ENCODE data around the gene POTEH. TPM values are rescaled to one million over a fixed set of nuclear protein-coding genes. Genes with fewer than 3 reads are reported as not detected.

POTEH gene
- total RNA-seq = not detected in 2 replicates

DNA sequence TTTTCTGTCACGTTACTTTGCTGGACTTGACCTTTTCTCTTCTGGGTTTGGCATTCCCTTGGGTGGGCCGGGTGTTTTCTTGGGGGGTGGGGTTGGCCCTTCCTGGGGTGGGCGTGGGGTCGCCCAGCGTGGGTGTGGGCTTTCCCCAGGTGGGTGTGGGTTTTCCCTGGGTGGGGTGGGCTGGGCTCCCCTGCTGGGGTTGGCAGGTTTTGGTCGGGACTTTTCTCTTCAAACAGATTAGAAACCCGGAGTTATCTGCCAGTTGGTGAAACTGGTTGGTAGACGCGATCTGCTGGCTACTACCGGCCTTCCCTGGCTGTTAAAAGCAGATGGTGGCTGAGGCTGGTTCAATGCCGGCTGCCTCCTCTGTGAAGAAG is at the start of gene POTEH:
Gene POTEH (plus strand): TSS at position 278 of the 377 bp plus-strand sequence. CDS start 52 bp downstream, at position 330.

Other genes with a start within 250 kb of the POTEH start
- gene OR11H1, start 161.8 kb upstream of the POTEH start, total RNA-seq = not detected in 2 replicates